Activated CD8-positive, alpha-beta memory T cell treated with anti-CD3 and anti-CD28 coated beads, Interleukin-2, amount 10 ng/mL, durations not matched to agents 7 days and 5 days (primary cell): Measurements from ENCODE around the gene EPAS1. TPM values are rescaled to one million over a fixed set of nuclear protein-coding genes. Genes with fewer than 3 reads are reported as not detected.

Experiments used
- ATAC-seq: fragments of 150-1000 bp; cut with Tn5 transposase; one replicate; pipeline ENCODE4 v1.10.0; 2021; ENCODE audit warnings: moderate library complexity
- CTCF ChIA-PET: fragments of 350-600 bp; sonication (Branson Sonifier 250); formaldehyde crosslinking; loops from one replicate; lab custom pipeline; 2021; ENCODE audit warnings: antibody characterized with exemption; lab: Charles Lee
- DNase-seq: peaks from one replicate; pipeline ENCODE4 v3.0.0-alpha.2; 2020
- H3K27ac Mint-ChIP-seq: one replicate; pipeline ENCODE4 v1.8.0; 2021; ENCODE audit warnings: mild to moderate bottlenecking, mixed read lengths
- H3K27me3 Mint-ChIP-seq: one replicate; pipeline ENCODE4 v1.8.0; 2021; ENCODE audit warnings: mixed read lengths
- H3K36me3 Mint-ChIP-seq: one replicate; pipeline ENCODE4 v1.8.0; 2021; ENCODE audit warnings: mild to moderate bottlenecking, mixed read lengths
- H3K4me1 Mint-ChIP-seq: one replicate; pipeline ENCODE4 v1.8.0; 2021; ENCODE audit warnings: mixed read lengths
- H3K4me3 Mint-ChIP-seq: one replicate; pipeline ENCODE4 v1.8.0; 2021; ENCODE audit warnings: mild to moderate bottlenecking, moderate library complexity, mixed read lengths
- H3K9me3 Mint-ChIP-seq: one replicate; pipeline ENCODE4 v1.8.0; 2022; ENCODE audit warnings: low read depth, mixed read lengths
- total RNA-seq, 2 experiments: library from RNA; stranded (reverse); gene quantifications; one replicate each; pipeline ENCODE4 v1.2.3, GENCODE V29; 2021

Gene EPAS1
- total RNA-seq, 2 experiments from 2014 or later = 15.6 to 42.5 TPM

- no peaks in the 10 kb centered on the region for H3K27me3 Mint-ChIP-seq
- peak; percentile 27 for DNase-seq
These were observed 79.9 kb downstream of the EPAS1 start for GRCh38 chr2:46377101-46377581.

GRCh38 chr2:46377666-46378560 is 80.7 kb downstream of the EPAS1 start:
- H3K4me3 Mint-ChIP-seq = no peak overlapping the region
- CTCF ChIA-PET = interaction anchor here (0.9 to 1.6 kb wide), 2 partner anchors 11 to 14 kb away, joined by 3 to 5 read pairs; no protein-coding TSS in a partner anchor
- H3K4me1 Mint-ChIP-seq = no peaks in the 10 kb centered on the region
- peaks cover 4% of the 10 kb centered on the region for H3K36me3 Mint-ChIP-seq
- no peaks in the 10 kb centered on the region for H3K27me3 Mint-ChIP-seq
- no peak for ATAC-seq
- peak; percentile 32 for DNase-seq
- H3K9me3 Mint-ChIP-seq = no peaks in the 10 kb centered on the region
- no peak overlapping the region for H3K27ac Mint-ChIP-seq

More at GRCh38 chr2:46377101-46377581, 79.9 kb downstream of the EPAS1 start:
- Mint-ChIP-seq H3K36me3 (peaks cover 4% of the 10 kb centered on the region), H3K4me3 (no peak overlapping the region), H3K4me1 (no peaks in the 10 kb centered on the region), H3K9me3 (no peaks in the 10 kb centered on the region), H3K27ac (no peak overlapping the region)
- no peak for ATAC-seq
- CTCF ChIA-PET = interaction anchor here (1.4 kb wide), 1 partner anchor 9 kb away, joined by 4 read pairs; no protein-coding TSS in a partner anchor

GRCh38 chr2:46378616-46379015 is 81.4 kb downstream of the EPAS1 start:
- no peak for ATAC-seq
- CTCF ChIA-PET = interaction anchor here (0.6 to 1.6 kb wide), 3 partner anchors 12 to 142 kb away, joined by 3 to 5 read pairs (median 3); no protein-coding TSS in a partner anchor
- Mint-ChIP-seq H3K36me3 (peaks cover 2% of the 10 kb centered on the region), H3K27me3 (no peaks in the 10 kb centered on the region), H3K27ac (no peak overlapping the region), H3K4me1 (no peaks in the 10 kb centered on the region), H3K4me3 (no peak overlapping the region), H3K9me3 (no peaks in the 10 kb centered on the region)
- no peak for DNase-seq

GRCh38 chr2:46379213-46380037 is 82.2 kb downstream of the EPAS1 start:
- Mint-ChIP-seq H3K36me3 (peaks cover 2% of the 10 kb centered on the region), H3K4me3 (no peak overlapping the region), H3K4me1 (no peaks in the 10 kb centered on the region), H3K27me3 (no peaks in the 10 kb centered on the region), H3K27ac (no peak overlapping the region), H3K9me3 (no peaks in the 10 kb centered on the region)
- ATAC-seq (no peak), DNase-seq (peak; percentile 30)
- CTCF ChIA-PET = interaction anchor here (0.6 to 1.6 kb wide), 3 partner anchors 13 to 143 kb away, joined by 3 to 5 read pairs (median 3); no protein-coding TSS in a partner anchor

GRCh38 chr2:46380038-46380940 is 83.1 kb downstream of the EPAS1 start:
- Mint-ChIP-seq H3K4me1 (no peaks in the 10 kb centered on the region), H3K9me3 (no peaks in the 10 kb centered on the region), H3K36me3 (peaks cover 6% of the 10 kb centered on the region), H3K4me3 (no peak overlapping the region), H3K27ac (peak overlapping the region; percentile 9), H3K27me3 (no peaks in the 10 kb centered on the region)
- DNase-seq (no peak), ATAC-seq (no peak)
- CTCF ChIA-PET = interaction anchor here (1.6 kb wide), 1 partner anchor 17 kb away, joined by 5 read pairs; no protein-coding TSS in a partner anchor

GRCh38 chr2:46381263-46381849 is 84.1 kb downstream of the EPAS1 start:
- Mint-ChIP-seq H3K4me1 (no peaks in the 10 kb centered on the region), H3K27ac (no peak overlapping the region), H3K36me3 (peaks cover 6% of the 10 kb centered on the region), H3K4me3 (no peak overlapping the region), H3K9me3 (no peaks in the 10 kb centered on the region), H3K27me3 (no peaks in the 10 kb centered on the region)
- peak; percentile 29 for DNase-seq
- CTCF ChIA-PET = no interaction called here
- ATAC-seq = no peak

GRCh38 chr2:46381871-46382270 is 84.7 kb downstream of the EPAS1 start:
- no peak overlapping the region for H3K27ac Mint-ChIP-seq
- H3K36me3 Mint-ChIP-seq = peaks cover 6% of the 10 kb centered on the region
- CTCF ChIA-PET = no interaction called here
- H3K27me3 Mint-ChIP-seq = no peaks in the 10 kb centered on the region
- H3K4me1 Mint-ChIP-seq = peaks cover under 1% of the 10 kb centered on the region
- H3K9me3 Mint-ChIP-seq = no peaks in the 10 kb centered on the region
- H3K4me3 Mint-ChIP-seq = no peak overlapping the region
- DNase-seq (no peak), ATAC-seq (no peak)

GRCh38 chr2:46382331-46383112 is 85.3 kb downstream of the EPAS1 start:
- no peaks in the 10 kb centered on the region for H3K9me3 Mint-ChIP-seq

GRCh38 chr2:46383113-46383395 is 85.8 kb downstream of the EPAS1 start:
- CTCF ChIA-PET = no interaction called here
- Mint-ChIP-seq H3K4me1 (peaks cover 8% of the 10 kb centered on the region), H3K27me3 (no peaks in the 10 kb centered on the region), H3K36me3 (peaks cover 6% of the 10 kb centered on the region), H3K27ac (no peak overlapping the region), H3K9me3 (no peaks in the 10 kb centered on the region), H3K4me3 (no peak overlapping the region)
- DNase-seq = no peak
- no peak for ATAC-seq

More at GRCh38 chr2:46382331-46383112, 85.3 kb downstream of the EPAS1 start:
- H3K4me1 Mint-ChIP-seq = peaks cover 7% of the 10 kb centered on the region
- CTCF ChIA-PET = no interaction called here
- no peak overlapping the region for H3K4me3 Mint-ChIP-seq
- DNase-seq = no peak
- H3K27ac Mint-ChIP-seq = no peak overlapping the region
- no peak for ATAC-seq
- no peaks in the 10 kb centered on the region for H3K27me3 Mint-ChIP-seq
- H3K36me3 Mint-ChIP-seq = peaks cover 6% of the 10 kb centered on the region

GRCh38 chr2:46383784-46384456 is 86.7 kb downstream of the EPAS1 start:
- peaks cover 8% of the 10 kb centered on the region for H3K4me1 Mint-ChIP-seq
- H3K36me3 Mint-ChIP-seq = peaks cover 4% of the 10 kb centered on the region
- CTCF ChIA-PET = interaction anchor here (1.6 kb wide), 1 partner anchor 17 kb away, joined by 3 read pairs; no protein-coding TSS in a partner anchor
- H3K27me3 Mint-ChIP-seq = no peaks in the 10 kb centered on the region
- no peak for DNase-seq
- H3K9me3 Mint-ChIP-seq = no peaks in the 10 kb centered on the region
- no peak overlapping the region for H3K27ac Mint-ChIP-seq
- no peak for ATAC-seq
- no peak overlapping the region for H3K4me3 Mint-ChIP-seq

GRCh38 chr2:46384457-46384815 is 87.2 kb downstream of the EPAS1 start:
- no peaks in the 10 kb centered on the region for H3K9me3 Mint-ChIP-seq
- H3K36me3 Mint-ChIP-seq = peaks cover 4% of the 10 kb centered on the region
- CTCF ChIA-PET = interaction anchor here (1.6 kb wide), 1 partner anchor 18 kb away, joined by 3 read pairs; no protein-coding TSS in a partner anchor
- no peak overlapping the region for H3K4me3 Mint-ChIP-seq
- DNase-seq (peak; percentile 29), ATAC-seq (no peak)
- H3K4me1 Mint-ChIP-seq = peaks cover 8% of the 10 kb centered on the region
- H3K27me3 Mint-ChIP-seq = no peaks in the 10 kb centered on the region
- no peak overlapping the region for H3K27ac Mint-ChIP-seq
